Pons (tissue), 1 donor: ENCODE results near the gene ETS1.

ENCODE experiments used
- DNase-seq: peaks from one replicate; pipeline ENCODE4 v3.0.0-alpha.2; 2016; ENCODE audit warnings: low spot score

The ETS1 gene

GRCh38 chr11:128518493-128519207 is 68.7 kb downstream of the ETS1 start:
- no peak for DNase-seq

GRCh38 chr11:128517451-128518230 is 69.7 kb downstream of the ETS1 start:
- no peak for DNase-seq

- no peak for DNase-seq
Observed at GRCh38 chr11:128516886-128517285, 70.5 kb downstream of the ETS1 start.

GRCh38 chr11:128515826-128516778 is 71.3 kb downstream of the ETS1 start:
- DNase-seq = no peak

GRCh38 chr11:128515086-128515485 is 72.3 kb downstream of the ETS1 start:
- no peak for DNase-seq

GRCh38 chr11:128513915-128514681 is 73.3 kb downstream of the ETS1 start:
- DNase-seq = no peak

- DNase-seq = no peak
Observed at GRCh38 chr11:128512474-128512996, 74.8 kb downstream of the ETS1 start.

- no peak for DNase-seq
Observed at GRCh38 chr11:128511712-128512111, 75.6 kb downstream of the ETS1 start.

- no peak for DNase-seq
Observed at GRCh38 chr11:128509621-128510389, 77.6 kb downstream of the ETS1 start.

GRCh38 chr11:128508770-128509510 is 78.4 kb downstream of the ETS1 start:
- no peak for DNase-seq

- no peak for DNase-seq
Observed at GRCh38 chr11:128507936-128508335, 79.4 kb downstream of the ETS1 start.

GRCh38 chr11:128506999-128507611 is 80.3 kb downstream of the ETS1 start:
- DNase-seq = no peak

GRCh38 chr11:128506356-128506755 is 81.0 kb downstream of the ETS1 start:
- no peak for DNase-seq

- DNase-seq = peak; percentile 60
Observed at GRCh38 chr11:128505449-128506065, 81.8 kb downstream of the ETS1 start.

- no peak for DNase-seq
Observed at GRCh38 chr11:128504486-128504885, 82.9 kb downstream of the ETS1 start.

- DNase-seq = no peak
Observed at GRCh38 chr11:128503245-128503991, 83.9 kb downstream of the ETS1 start.

- DNase-seq = no peak
Observed at GRCh38 chr11:128502726-128503125, 84.6 kb downstream of the ETS1 start.
